H9 (cell line): ENCODE data around the gene RAB7B. TPM values are rescaled to one million over a fixed set of nuclear protein-coding genes. Genes with fewer than 3 reads are reported as not detected.

ENCODE experiments used
- DNase-seq: peaks from one replicate; pipeline ENCODE4 v3.0.0-alpha.2; 2017
- H2AFZ ChIP-seq: one replicate; pipeline ENCODE4 v1.6.1; 2013; ENCODE audit warnings: mild to moderate bottlenecking, low read length, control low read depth, moderate library complexity
- H2AK5ac ChIP-seq: 2 replicates; pipeline ENCODE4 v1.6.1; 2013; ENCODE audit warnings: low read length, control low read depth, mixed read lengths; ENCODE audit not compliant: insufficient read length
- H2BK120ac ChIP-seq: one replicate; pipeline ENCODE4 v1.6.1; 2013; ENCODE audit warnings: low read depth, mild to moderate bottlenecking, low read length, control low read depth, inconsistent platforms; ENCODE audit not compliant: poor library complexity, severe bottlenecking
- H2BK12ac ChIP-seq: 2 replicates; pipeline ENCODE4 v1.6.1; 2013; ENCODE audit warnings: low read length, control low read depth, mixed read lengths, low read depth; ENCODE audit not compliant: insufficient read length
- H2BK15ac ChIP-seq: 2 replicates; pipeline ENCODE4 v1.6.1; 2013; ENCODE audit warnings: low read depth, low read length, control low read depth
- H2BK20ac ChIP-seq: one replicate; pipeline ENCODE4 v1.6.1; 2013; ENCODE audit warnings: low read depth, mild to moderate bottlenecking, low read length, control low read depth, inconsistent platforms; ENCODE audit not compliant: poor library complexity, severe bottlenecking
- H2BK5ac ChIP-seq: 2 replicates; pipeline ENCODE4 v1.6.1; 2013; ENCODE audit warnings: low read length, control low read depth, mixed read lengths; ENCODE audit not compliant: insufficient read length
- H3K14ac ChIP-seq: 2 replicates; pipeline ENCODE4 v1.6.1; 2013; ENCODE audit warnings: low read length, control low read depth; ENCODE audit not compliant: insufficient read depth
- H3K18ac ChIP-seq: 2 replicates; pipeline ENCODE4 v1.6.1; 2013; ENCODE audit warnings: low read depth, mild to moderate bottlenecking, mixed read lengths, low read length, control low read depth; ENCODE audit not compliant: insufficient read length
- H3K23ac ChIP-seq: 2 replicates; pipeline ENCODE4 v1.6.1; 2013; ENCODE audit warnings: low read length, control low read depth, mixed read lengths, low read depth; ENCODE audit not compliant: insufficient read length
- H3K23me2 ChIP-seq: 2 replicates; pipeline ENCODE4 v1.6.1; 2013; ENCODE audit warnings: low read depth, mild to moderate bottlenecking, mixed read lengths, low read length, control low read depth; ENCODE audit not compliant: insufficient read length, poor library complexity, severe bottlenecking
- H3K27ac ChIP-seq: 2 replicates; pipeline ENCODE4 v1.5.1; 2013; ENCODE audit warnings: low read length, control low read depth, mixed read lengths, low read depth; ENCODE audit not compliant: insufficient read length
- H3K27me3 ChIP-seq: 2 replicates; pipeline ENCODE4 v1.6.1; 2013; ENCODE audit warnings: low read length, control low read depth, inconsistent platforms; ENCODE audit not compliant: insufficient read depth
- H3K4ac ChIP-seq: 2 replicates; pipeline ENCODE4 v1.6.1; 2013; ENCODE audit warnings: low read depth, mild to moderate bottlenecking, control low read depth, inconsistent platforms, low read length, moderate library complexity
- H3K4me1 ChIP-seq: 2 replicates; pipeline ENCODE4 v1.6.1; 2013; ENCODE audit warnings: low read length, control low read depth, inconsistent platforms; ENCODE audit not compliant: insufficient read depth
- H3K4me2 ChIP-seq: 2 replicates; pipeline ENCODE4 v1.6.1; 2013; ENCODE audit warnings: low read length, control low read depth, mixed read lengths; ENCODE audit not compliant: insufficient read length, insufficient read depth
- H3K56ac ChIP-seq: 2 replicates; pipeline ENCODE4 v1.6.1; 2013; ENCODE audit warnings: low read depth, mild to moderate bottlenecking, mixed read lengths, low read length, control low read depth; ENCODE audit not compliant: insufficient read length
- H3K79me1 ChIP-seq: 2 replicates; pipeline ENCODE4 v1.6.1; 2013; ENCODE audit warnings: low read depth, mild to moderate bottlenecking, moderate library complexity, low read length, control low read depth, inconsistent platforms; ENCODE audit not compliant: insufficient read depth, poor library complexity, severe bottlenecking
- H3K79me2 ChIP-seq: 2 replicates; pipeline ENCODE4 v1.6.1; 2013; ENCODE audit warnings: low read length, control low read depth, inconsistent platforms; ENCODE audit not compliant: insufficient read depth
- H3K9ac ChIP-seq: 2 replicates; pipeline ENCODE4 v1.6.1; 2013; ENCODE audit warnings: low read length, control low read depth, mixed read lengths; ENCODE audit not compliant: insufficient read length; ENCODE audit errors: extremely low read depth
- H3K9me3 ChIP-seq: one replicate; pipeline ENCODE4 v1.6.1; 2013; ENCODE audit warnings: low read depth, low read length, inconsistent platforms; ENCODE audit not compliant: control insufficient read depth
- H3T11ph ChIP-seq: one replicate; pipeline ENCODE4 v1.6.1; 2013; ENCODE audit warnings: mild to moderate bottlenecking, low read length, control low read depth, inconsistent platforms
- H4K20me1 ChIP-seq: one replicate; pipeline ENCODE4 v1.6.1; 2013; ENCODE audit not compliant: control insufficient read depth, insufficient read length, insufficient read depth
- H4K5ac ChIP-seq: 2 replicates; pipeline ENCODE4 v1.6.1; 2013; ENCODE audit warnings: low read depth, mild to moderate bottlenecking, mixed read lengths, low read length, control low read depth; ENCODE audit not compliant: insufficient read length
- H4K8ac ChIP-seq: replicated peaks from 2 replicates; pipeline ENCODE4 v1.6.1; 2013; ENCODE audit warnings: low read length, control low read depth, mixed read lengths, low read depth; ENCODE audit not compliant: insufficient read length
- H4K91ac ChIP-seq: 2 replicates; pipeline ENCODE4 v1.6.1; 2013; ENCODE audit warnings: low read depth, mild to moderate bottlenecking, moderate library complexity, mixed read lengths, low read length, control low read depth; ENCODE audit not compliant: insufficient read length
- H3K27ac Mint-ChIP-seq, 3 experiments: 2 replicates in 2 of 3; 3 replicates in 1 of 3; pipeline ENCODE4 v1.8.0; 2020 to 2021; ENCODE audit warnings: mixed read lengths in 3 of 3, mild to moderate bottlenecking in 1 of 3, moderate library complexity in 1 of 3
- H3K27me3 Mint-ChIP-seq: 2 replicates; pipeline ENCODE4 v1.8.0; 2021; ENCODE audit warnings: low read depth, mild to moderate bottlenecking, moderate library complexity, mixed read lengths
- H3K36me3 Mint-ChIP-seq, 3 experiments: 2 replicates in 2 of 3; 3 replicates in 1 of 3; pipeline ENCODE4 v1.8.0; 2020 to 2021; ENCODE audit warnings: low read depth in 3 of 3, mixed read lengths in 3 of 3; ENCODE audit not compliant: insufficient read depth in 1 of 3
- H3K4me1 Mint-ChIP-seq, 2 experiments: 2 replicates each; pipeline ENCODE4 v1.8.0; 2020; ENCODE audit warnings: mixed read lengths in 2 of 2
- H3K4me3 Mint-ChIP-seq, 2 experiments: 2 replicates in 1 of 2; 3 replicates in 1 of 2; pipeline ENCODE4 v1.8.0; 2020 to 2021; ENCODE audit warnings: mild to moderate bottlenecking in 2 of 2, mixed read lengths in 2 of 2, moderate library complexity in 1 of 2
- H3K9me3 Mint-ChIP-seq, 2 experiments: 2 replicates in 1 of 2; 3 replicates in 1 of 2; pipeline ENCODE4 v1.8.0; 2020; ENCODE audit warnings: mild to moderate bottlenecking in 2 of 2, mixed read lengths in 2 of 2, moderate library complexity in 1 of 2
- CTCF ChIP-seq: fragments of 200-600 bp; sonication (generic); conservative IDR thresholded peaks from 3 replicates; pipeline ENCODE4 v1.8.0; 2021; ENCODE audit warnings: antibody characterized with exemption, mild to moderate bottlenecking
- WGBS: extraction: QIAGEN DNeasy Blood & Tissue Kit; methylation state at CpG from one replicate; pipeline ENCODE4 v1.1.7; 2013; ENCODE audit warnings: missing lambda C conversion rate, low lambda C conversion rate, mixed read lengths; ENCODE audit not compliant: insufficient read length; ENCODE audit errors: extremely low coverage; 5-methylcytosine and 5-hydroxymethylcytosine counted together
- total RNA-seq: library from RNA; stranded (reverse); gene quantifications from 2 replicates; pipeline ENCODE4 v1.2.1, GENCODE V29; 2021

Gene RAB7B
- total RNA-seq, 1 experiment from 2014 or later, result 0.68 TPM

- no peaks in the 10 kb centered on the region for H3K79me2 ChIP-seq
- no peak overlapping the region for H2BK120ac ChIP-seq
- Mint-ChIP-seq H3K36me3 (no peaks in the 10 kb centered on the region), H3K27ac (no peak overlapping the region; a peak in 1 of 7 replicates), H3K4me3 (no peak overlapping the region), H3K9me3 (no peaks in the 10 kb centered on the region; a peak in 1 of 5 replicates), H3K4me1 (peaks cover 14 to 23% of the 10 kb centered on the region in 2 experiments), H3K27me3 (no peaks in the 10 kb centered on the region; the same call in none of the 2 replicates)
- DNase-seq, result no peak
- H3K18ac ChIP-seq, result no peak overlapping the region
- H4K91ac ChIP-seq, result no peak overlapping the region
- H3K9ac ChIP-seq, result no peak overlapping the region
- no peak overlapping the region for H2BK20ac ChIP-seq
- H3K4me1 ChIP-seq, result peaks cover 3% of the 10 kb centered on the region; the same call in 1 of the 2 replicates
- H2BK5ac ChIP-seq, result no peak overlapping the region
- H4K20me1 ChIP-seq, result no peaks in the 10 kb centered on the region
- TF ChIP-seq CTCF, result no peak
- no peaks in the 10 kb centered on the region for H3K9me3 ChIP-seq
- H3K56ac ChIP-seq, result no peak overlapping the region
- H3T11ph ChIP-seq, result no peak overlapping the region
- no peak overlapping the region for H3K27ac ChIP-seq
- H4K5ac ChIP-seq, result no peak overlapping the region
- WGBS, result no CpG with 5 or more reads among the region's 5 CpGs
- no peak overlapping the region for H3K4me2 ChIP-seq
- H2AK5ac ChIP-seq, result no peak overlapping the region
- no peak overlapping the region for H4K8ac ChIP-seq
- no peak overlapping the region for H3K23ac ChIP-seq
- no peak overlapping the region for H2BK15ac ChIP-seq
- H3K79me1 ChIP-seq, result no peaks in the 10 kb centered on the region
- no peak overlapping the region for H3K14ac ChIP-seq
- no peak overlapping the region for H2BK12ac ChIP-seq
- no peak overlapping the region for H3K4ac ChIP-seq
- H3K27me3 ChIP-seq, result no peaks in the 10 kb centered on the region
- no peaks in the 10 kb centered on the region for H3K23me2 ChIP-seq
- no peak overlapping the region for H2AFZ ChIP-seq
Observed at GRCh38 chr1:206040328-206040727, 37.1 kb upstream of the RAB7B start.
